MM.1S (cell line): Measurements from ENCODE around the gene LIPN.

Source experiments
- DNase-seq: peaks from one replicate; pipeline ENCODE4 v3.0.0-alpha.2; 2015
- H2AFZ ChIP-seq: fragments of 300-600 bp; sonication (generic); 2 replicates; pipeline ENCODE4 v1.6.0; 2016; ENCODE audit warnings: antibody characterized with exemption, low read length
- H3F3A ChIP-seq: fragments of 300-600 bp; sonication (generic); 2 replicates; pipeline ENCODE4 v1.6.1; 2016; ENCODE audit warnings: mild to moderate bottlenecking, antibody characterized with exemption, low read length, moderate library complexity, mixed read lengths; ENCODE audit not compliant: insufficient read depth
- H3K27ac ChIP-seq: fragments of 300-600 bp; sonication (generic); 2 replicates; pipeline ENCODE4 v1.5.1; 2016; ENCODE audit warnings: mild to moderate bottlenecking, low read length
- H3K27me3 ChIP-seq: fragments of 300-600 bp; sonication (generic); replicated peaks from 2 replicates; pipeline ENCODE4 v1.6.0; 2016; ENCODE audit warnings: low read length; ENCODE audit not compliant: insufficient read depth
- H3K36me3 ChIP-seq: fragments of 300-600 bp; sonication (generic); replicated peaks from 2 replicates; pipeline ENCODE4 v1.6.1; 2016; ENCODE audit warnings: mild to moderate bottlenecking, low read length, mixed read lengths; ENCODE audit not compliant: insufficient read depth
- H3K4me1 ChIP-seq: fragments of 300-600 bp; sonication (generic); 2 replicates; pipeline ENCODE4 v1.6.1; 2016; ENCODE audit warnings: low read length, mixed read lengths
- H3K4me2 ChIP-seq: fragments of 300-600 bp; sonication (generic); 2 replicates; pipeline ENCODE4 v1.6.0; 2016; ENCODE audit warnings: low read depth, low read length
- H3K4me3 ChIP-seq: fragments of 300-600 bp; sonication (generic); 2 replicates; pipeline ENCODE4 v1.5.1; 2016; ENCODE audit warnings: low read length, mixed read lengths
- H3K79me2 ChIP-seq: fragments of 300-600 bp; sonication (generic); 2 replicates; pipeline ENCODE4 v1.6.1; 2016; ENCODE audit warnings: mixed run types, low read length, mixed read lengths
- H3K9ac ChIP-seq: fragments of 300-600 bp; sonication (generic); 2 replicates; pipeline ENCODE4 v1.6.1; 2016; ENCODE audit warnings: low read length, mixed read lengths
- H3K9me2 ChIP-seq: fragments of 300-600 bp; sonication (generic); replicated peaks from 2 replicates; pipeline ENCODE4 v1.6.1; 2016; ENCODE audit warnings: mild to moderate bottlenecking, low read length, mixed read lengths; ENCODE audit not compliant: insufficient read depth
- H3K9me3 ChIP-seq: fragments of 300-600 bp; sonication (generic); replicated peaks from 2 replicates; pipeline ENCODE4 v1.6.1; 2016; ENCODE audit warnings: mild to moderate bottlenecking, low read length, mixed read lengths; ENCODE audit not compliant: insufficient read depth
- H4K20me1 ChIP-seq: fragments of 300-600 bp; sonication (generic); 2 replicates; pipeline ENCODE4 v1.6.1; 2016; ENCODE audit warnings: mild to moderate bottlenecking, low read length, moderate library complexity, mixed read lengths; ENCODE audit not compliant: insufficient read depth
- EZH2 ChIP-seq: fragments of 300-600 bp; sonication (generic); optimal IDR thresholded peaks from 2 replicates; pipeline ENCODE3; 2017; ENCODE audit warnings: low read depth, mild to moderate bottlenecking, antibody characterized with exemption, low read length, mixed read lengths
- EZH2phosphoT487 ChIP-seq: fragments of 300-600 bp; sonication (generic); IDR thresholded peaks from 2 replicates; pipeline ENCODE4 v1.6.1; 2018; ENCODE audit warnings: antibody characterized with exemption, low read length
- TF ChIP-seq, protein P1 (sequence below): fragments of 300-600 bp; sonication (generic); IDR thresholded peaks from 2 replicates; pipeline ENCODE4 v1.5.1; 2016; ENCODE audit warnings: antibody characterized with exemption, low read length, mixed read lengths

The LIPN gene

DNA sequence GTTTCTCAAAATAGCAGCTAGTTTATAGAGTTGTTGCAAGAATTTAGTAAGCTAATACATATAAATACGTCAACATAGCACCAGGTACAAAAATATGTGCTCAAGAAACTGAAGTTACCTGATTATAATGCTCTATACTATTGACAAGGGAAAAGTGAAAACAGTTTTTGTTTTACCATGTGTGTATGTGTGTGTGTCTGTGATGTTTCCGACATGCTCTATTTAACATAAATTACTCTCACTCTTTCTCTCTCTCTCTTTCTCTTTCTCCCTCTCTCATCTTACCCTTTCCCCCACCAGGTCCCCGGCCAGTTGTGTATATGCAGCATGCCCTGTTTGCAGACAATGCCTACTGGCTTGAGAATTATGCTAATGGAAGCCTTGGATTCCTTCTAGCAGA is 4.3 kb downstream of the LIPN start:
- H3K4me2 ChIP-seq = no peak overlapping the region
- H3K4me3 ChIP-seq = no peak overlapping the region
- no peak overlapping the region for H3K9ac ChIP-seq
- no peak overlapping the region for H3K27ac ChIP-seq
- TF ChIP-seq, protein P1, sequence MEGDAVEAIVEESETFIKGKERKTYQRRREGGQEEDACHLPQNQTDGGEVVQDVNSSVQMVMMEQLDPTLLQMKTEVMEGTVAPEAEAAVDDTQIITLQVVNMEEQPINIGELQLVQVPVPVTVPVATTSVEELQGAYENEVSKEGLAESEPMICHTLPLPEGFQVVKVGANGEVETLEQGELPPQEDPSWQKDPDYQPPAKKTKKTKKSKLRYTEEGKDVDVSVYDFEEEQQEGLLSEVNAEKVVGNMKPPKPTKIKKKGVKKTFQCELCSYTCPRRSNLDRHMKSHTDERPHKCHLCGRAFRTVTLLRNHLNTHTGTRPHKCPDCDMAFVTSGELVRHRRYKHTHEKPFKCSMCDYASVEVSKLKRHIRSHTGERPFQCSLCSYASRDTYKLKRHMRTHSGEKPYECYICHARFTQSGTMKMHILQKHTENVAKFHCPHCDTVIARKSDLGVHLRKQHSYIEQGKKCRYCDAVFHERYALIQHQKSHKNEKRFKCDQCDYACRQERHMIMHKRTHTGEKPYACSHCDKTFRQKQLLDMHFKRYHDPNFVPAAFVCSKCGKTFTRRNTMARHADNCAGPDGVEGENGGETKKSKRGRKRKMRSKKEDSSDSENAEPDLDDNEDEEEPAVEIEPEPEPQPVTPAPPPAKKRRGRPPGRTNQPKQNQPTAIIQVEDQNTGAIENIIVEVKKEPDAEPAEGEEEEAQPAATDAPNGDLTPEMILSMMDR = no peak
- no peak for TF ChIP-seq EZH2
- TF ChIP-seq EZH2phosphoT487 = no peak
- H3K9me2 ChIP-seq = no peaks in the 10 kb centered on the region
- H3K36me3 ChIP-seq = no peaks in the 10 kb centered on the region
- no peaks in the 10 kb centered on the region for H3K27me3 ChIP-seq
- H3F3A ChIP-seq = no peaks in the 10 kb centered on the region
- H3K79me2 ChIP-seq = no peaks in the 10 kb centered on the region
- no peak overlapping the region for H2AFZ ChIP-seq
- H3K4me1 ChIP-seq = no peaks in the 10 kb centered on the region
- no peaks in the 10 kb centered on the region for H4K20me1 ChIP-seq
- no peak for DNase-seq
- no peaks in the 10 kb centered on the region for H3K9me3 ChIP-seq

GRCh38 chr10:88765816-88766215 is 6.0 kb downstream of the LIPN start:
- H3K4me3 ChIP-seq = no peak overlapping the region
- H3K4me1 ChIP-seq = no peaks in the 10 kb centered on the region
- H4K20me1 ChIP-seq = no peaks in the 10 kb centered on the region
- no peak overlapping the region for H2AFZ ChIP-seq
- H3K36me3 ChIP-seq = no peaks in the 10 kb centered on the region
- TF ChIP-seq EZH2phosphoT487 (no peak), EZH2 (no peak)
- TF ChIP-seq, protein P1 = no peak
- H3K4me2 ChIP-seq = no peak overlapping the region
- no peaks in the 10 kb centered on the region for H3K79me2 ChIP-seq
- H3K27me3 ChIP-seq = no peaks in the 10 kb centered on the region
- no peak overlapping the region for H3K27ac ChIP-seq
- DNase-seq = no peak
- H3K9me3 ChIP-seq = no peaks in the 10 kb centered on the region
- no peaks in the 10 kb centered on the region for H3F3A ChIP-seq
- H3K9me2 ChIP-seq = no peaks in the 10 kb centered on the region
- H3K9ac ChIP-seq = no peak overlapping the region

GRCh38 chr10:88769384-88769783 is 9.6 kb downstream of the LIPN start:
- H3K27ac ChIP-seq = no peak overlapping the region
- no peaks in the 10 kb centered on the region for H3K9me2 ChIP-seq
- H3K4me3 ChIP-seq = no peak overlapping the region
- no peak overlapping the region for H2AFZ ChIP-seq
- H3K79me2 ChIP-seq = no peaks in the 10 kb centered on the region
- no peaks in the 10 kb centered on the region for H3F3A ChIP-seq
- H3K9me3 ChIP-seq = no peaks in the 10 kb centered on the region
- no peaks in the 10 kb centered on the region for H4K20me1 ChIP-seq
- no peaks in the 10 kb centered on the region for H3K4me1 ChIP-seq
- H3K27me3 ChIP-seq = no peaks in the 10 kb centered on the region
- TF ChIP-seq EZH2phosphoT487 (no peak), EZH2 (no peak)
- H3K36me3 ChIP-seq = no peaks in the 10 kb centered on the region
- H3K4me2 ChIP-seq = no peak overlapping the region
- no peak overlapping the region for H3K9ac ChIP-seq
- no peak for DNase-seq

DNA sequence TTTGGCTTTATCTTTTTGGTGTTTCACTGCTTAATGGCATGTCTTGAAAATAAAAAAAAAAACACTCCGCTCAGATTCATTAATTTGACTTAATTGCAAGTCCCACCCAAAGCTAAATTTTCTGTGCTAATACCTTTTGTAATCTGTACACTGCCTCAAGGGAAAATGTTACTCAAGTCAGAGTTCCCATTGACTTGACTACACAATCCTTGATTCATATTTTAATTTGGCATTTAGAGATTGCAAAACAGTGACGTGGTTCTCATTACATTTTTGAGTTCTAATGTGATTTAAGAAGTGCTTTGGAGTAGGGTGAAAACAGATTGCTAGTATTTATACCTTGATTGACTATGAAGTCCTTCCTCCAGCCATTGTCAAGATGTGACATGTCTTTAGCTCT is 21.4 kb downstream of the LIPN start:
- Histone ChIP-seq H2AFZ (no peak overlapping the region), H3K36me3 (no peaks in the 10 kb centered on the region), H3F3A (no peaks in the 10 kb centered on the region), H3K9me3 (no peaks in the 10 kb centered on the region), H3K27me3 (no peaks in the 10 kb centered on the region), H3K79me2 (no peaks in the 10 kb centered on the region), H3K4me3 (no peak overlapping the region), H3K27ac (no peak overlapping the region), H3K9me2 (no peaks in the 10 kb centered on the region), H3K9ac (no peak overlapping the region), H4K20me1 (no peaks in the 10 kb centered on the region), H3K4me2 (no peak overlapping the region), H3K4me1 (peaks cover 5% of the 10 kb centered on the region; the same call in 1 of the 2 replicates)
- TF ChIP-seq, protein P1 = no peak
- TF ChIP-seq EZH2phosphoT487 = no peak
- DNase-seq = no peak
